Gastrocnemius medialis (tissue), 4 donors: ENCODE data around the gene MYL7. TPM values are rescaled to one million over a fixed set of nuclear protein-coding genes. Genes with fewer than 3 reads are reported as not detected.

Experiments used
- ATAC-seq, 2 donors: fragments of 150-250 bp; one replicate each; pipeline ENCODE4 v1.9.1; 2016
- DNase-seq, 2 donors: peaks; one replicate each; pipeline ENCODE4 v3.0.0-alpha.2; 2019
- H3K27ac ChIP-seq, 4 donors: fragments of 200-600 bp; sonication (generic); 1 replicate in 1 of 4; 2 replicates in 3 of 4; pipeline ENCODE4 v1.5.1; 2016 to 2018; ENCODE audit warnings: mild to moderate bottlenecking in 2 of 4, moderate library complexity in 1 of 4
- H3K27me3 ChIP-seq, 3 donors: fragments of 200-600 bp; sonication (generic) in 2 of 3; 1 replicate in 1 of 3; 2 replicates in 2 of 3; pipeline versions ENCODE4 v1.5.1 to v1.6.0; 2016 to 2019; ENCODE audit warnings: mild to moderate bottlenecking in 1 of 3, moderate library complexity in 1 of 3
- H3K36me3 ChIP-seq, 2 donors: fragments of 200-600 bp; sonication (generic) in 1 of 2; one replicate each; pipeline ENCODE4 v1.5.1; 2017 to 2018
- H3K4me1 ChIP-seq, 2 donors: fragments of 200-600 bp; sonication (generic) in 1 of 2; one replicate each; pipeline ENCODE4 v1.5.1; 2016 to 2017; ENCODE audit warnings: mild to moderate bottlenecking in 2 of 2
- H3K4me3 ChIP-seq, 4 donors: fragments of 200-600 bp; sonication (generic) in 3 of 4; 1 replicate in 1 of 4; 2 replicates in 3 of 4; pipeline ENCODE4 v1.5.1; 2016 to 2019; ENCODE audit warnings: mild to moderate bottlenecking in 2 of 4
- H3K9me3 ChIP-seq, 3 donors: fragments of 200-600 bp; sonication (generic) in 2 of 3; 1 replicate in 1 of 3; 2 replicates in 2 of 3; pipeline ENCODE4 v1.5.1; 2016 to 2019
- CTCF ChIP-seq, 5 experiments: fragments of 450-650 bp in 3 of 5; fragments of 200-600 bp in 2 of 5; sonication (generic) in 2 of 5; IDR thresholded peaks in 4 of 5; conservative IDR thresholded peaks in 1 of 5; 1 replicate in 4 of 5; 2 replicates in 1 of 5; pipeline ENCODE4 v1.5.1; 2016 to 2019; ENCODE audit warnings: antibody characterized with exemption in 5 of 5, mild to moderate bottlenecking in 3 of 5, moderate library complexity in 3 of 5
- POLR2A ChIP-seq, 2 donors: fragments of 450-650 bp; IDR thresholded peaks; one replicate each; pipeline ENCODE4 v1.6.1; 2017; ENCODE audit warnings: antibody characterized with exemption in 2 of 2, mild to moderate bottlenecking in 2 of 2, moderate library complexity in 2 of 2
- in situ Hi-C, 4 donors: fragments of 200-750 bp; cut with MboI; loops; one replicate each; pipeline versions ENCODE4 v1.15.0 to v1.8.0; 2017; ENCODE audit warnings: low sequenced_read_pairs in 4 of 4
- intact Hi-C: fragments of 100-400 bp; cut with DNase I; formaldehyde crosslinking; loops from one replicate; pipeline ENCODE4 v1.15.1; 2023; ENCODE audit warnings: low total_unique reads
- total RNA-seq, 4 donors: library from RNA; depleted of rRNA; stranded (reverse); fragments of >200 nt; gene quantifications; one replicate each; pipeline versions ENCODE4 v1.1.0 to v1.2.3, GENCODE V29; 2016

The MYL7 gene
- total RNA-seq, 4 donors from 2014 or later = 2.6 TPM; not detected in 3

DNA sequence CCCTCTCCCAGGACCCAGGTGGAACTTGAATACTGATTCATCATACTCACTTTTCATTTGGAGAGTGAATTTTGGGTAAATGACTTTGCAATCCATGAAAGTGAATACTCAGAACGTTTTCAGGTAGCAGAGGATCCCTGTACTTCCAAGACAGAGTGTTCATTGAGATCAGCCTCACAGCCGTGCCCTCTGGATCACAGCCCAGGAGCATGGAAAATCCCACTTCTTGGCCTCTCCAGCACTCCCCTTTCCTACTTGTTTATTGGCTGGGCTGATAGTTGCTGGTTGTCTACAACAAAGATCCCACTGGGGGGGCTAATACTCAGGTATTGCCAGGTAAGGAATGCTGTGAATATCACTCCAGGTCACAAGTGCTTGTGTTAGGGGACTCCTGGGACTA, 42.3 kb upstream of the MYL7 start:
- no peaks in the 10 kb centered on the region for H3K27me3 ChIP-seq
- intact Hi-C loops = no loop called here
- no peak for TF ChIP-seq CTCF (IDR thresholded peaks at IDR 0.05 in 4 of 5, conservative IDR thresholded peaks at IDR 0.05 in 1 of 5)
- TF ChIP-seq POLR2A (IDR thresholded peaks at IDR 0.05) = no peak
- DNase-seq = no peak
- H3K36me3 ChIP-seq = no peaks in the 10 kb centered on the region
- no peak overlapping the region for H3K27ac ChIP-seq
- ATAC-seq = no peak
- H3K4me1 ChIP-seq = no peaks in the 10 kb centered on the region
- in situ Hi-C loops = no loop called here
- H3K4me3 ChIP-seq = no peak overlapping the region
- H3K9me3 ChIP-seq = no peaks in the 10 kb centered on the region

GRCh38 chr7:44182827-44183226, 41.7 kb upstream of the MYL7 start:
- H3K9me3 ChIP-seq = no peaks in the 10 kb centered on the region
- no peak overlapping the region for H3K4me3 ChIP-seq
- intact Hi-C loops (no loop called here), in situ Hi-C loops (no loop called here)
- no peak overlapping the region for H3K27ac ChIP-seq
- DNase-seq (no peak), ATAC-seq (no peak)
- no peaks in the 10 kb centered on the region for H3K36me3 ChIP-seq
- H3K27me3 ChIP-seq = no peaks in the 10 kb centered on the region
- no peaks in the 10 kb centered on the region for H3K4me1 ChIP-seq
- TF ChIP-seq POLR2A (IDR thresholded peaks at IDR 0.05) = no peak

DNA sequence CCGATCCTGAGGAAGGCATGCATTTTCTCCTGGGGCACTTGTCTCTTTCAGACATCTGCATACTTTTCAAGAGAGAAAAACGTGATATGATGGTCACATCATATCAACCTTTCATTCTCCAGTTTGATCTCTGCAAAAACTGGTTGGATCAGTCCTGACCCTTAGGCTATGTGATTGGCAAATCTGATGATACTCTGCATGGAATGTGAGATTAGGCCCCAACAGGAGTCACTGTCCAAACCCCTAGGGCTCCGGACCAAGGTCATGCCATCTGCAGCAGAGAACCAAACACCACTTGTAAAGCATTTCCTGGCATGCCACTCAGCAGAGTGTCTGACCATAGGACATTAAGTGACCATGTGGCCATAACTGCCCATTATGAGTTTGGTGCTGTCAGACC, 39.5 kb upstream of the MYL7 start:
- TF ChIP-seq POLR2A (IDR thresholded peaks at IDR 0.05) (no peak), CTCF (IDR thresholded peaks at IDR 0.05 in 4 of 5, conservative IDR thresholded peaks at IDR 0.05 in 1 of 5) (no peak)
- Histone ChIP-seq H3K27me3 (no peaks in the 10 kb centered on the region), H3K36me3 (no peaks in the 10 kb centered on the region), H3K4me3 (no peak overlapping the region), H3K9me3 (no peaks in the 10 kb centered on the region), H3K27ac (no peak overlapping the region), H3K4me1 (no peaks in the 10 kb centered on the region)
- DNase-seq (no peak), ATAC-seq (no peak)
- in situ Hi-C loops (no loop called here), intact Hi-C loops (no loop called here)

DNA sequence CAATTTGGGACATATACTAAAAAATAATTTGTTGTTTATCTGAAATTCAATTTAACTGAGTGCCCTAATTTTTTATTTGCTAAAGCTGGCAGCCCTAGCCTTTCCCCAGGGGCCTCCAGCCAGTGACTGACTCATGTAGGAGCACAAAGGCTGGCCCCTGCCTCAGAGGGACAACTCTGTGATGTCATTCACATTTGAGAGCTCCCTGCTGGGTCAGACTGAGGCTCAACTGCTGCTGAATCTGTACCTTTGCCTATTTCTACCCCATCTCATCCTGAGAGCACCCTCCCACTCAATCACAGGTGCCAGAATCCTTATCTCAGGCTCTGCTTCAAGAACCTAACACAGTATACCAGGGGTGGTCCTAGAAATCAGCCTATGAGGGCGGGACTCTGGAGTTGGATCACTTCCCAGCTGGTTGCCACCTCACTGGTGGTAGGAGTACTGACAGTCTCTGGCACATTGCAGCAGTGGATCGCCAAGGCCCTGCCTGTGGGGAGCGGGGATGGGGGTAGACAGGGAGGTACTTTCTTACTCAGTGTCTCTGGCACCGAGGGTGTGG, 36.5 kb upstream of the MYL7 start:
- H3K27ac ChIP-seq = no peak overlapping the region
- H3K4me3 ChIP-seq = no peak overlapping the region
- H3K9me3 ChIP-seq = no peaks in the 10 kb centered on the region
- intact Hi-C loops (no loop called here), in situ Hi-C loops (no loop called here)
- no peaks in the 10 kb centered on the region for H3K4me1 ChIP-seq
- no peaks in the 10 kb centered on the region for H3K36me3 ChIP-seq
- DNase-seq = no peak
- no peak for ATAC-seq
- H3K27me3 ChIP-seq = no peaks in the 10 kb centered on the region
- TF ChIP-seq POLR2A (IDR thresholded peaks at IDR 0.05) = no peak
- no peak for TF ChIP-seq CTCF (IDR thresholded peaks at IDR 0.05 in 4 of 5, conservative IDR thresholded peaks at IDR 0.05 in 1 of 5)

GRCh38 chr7:44176486-44176885, 35.4 kb upstream of the MYL7 start:
- intact Hi-C loops = no loop called here

More at GRCh38 chr7:44176486-44176885, 35.4 kb upstream of the MYL7 start:
- ATAC-seq = no peak
- no peak for DNase-seq
- no peaks in the 10 kb centered on the region for H3K4me1 ChIP-seq
- TF ChIP-seq CTCF (IDR thresholded peaks at IDR 0.05 in 4 of 5, conservative IDR thresholded peaks at IDR 0.05 in 1 of 5) (no peak), POLR2A (IDR thresholded peaks at IDR 0.05) (no peak)
- H3K4me3 ChIP-seq = no peak overlapping the region
- H3K36me3 ChIP-seq = no peaks in the 10 kb centered on the region
- H3K27me3 ChIP-seq = no peaks in the 10 kb centered on the region
- no peaks in the 10 kb centered on the region for H3K9me3 ChIP-seq
- H3K27ac ChIP-seq = no peak overlapping the region
- in situ Hi-C loops = no loop called here
